HFFc6 (cell line): Measurements from ENCODE around the gene SH3PXD2B. TPM values are rescaled to one million over a fixed set of nuclear protein-coding genes. Genes with fewer than 3 reads are reported as not detected.
"Not testable (repeated sequence)": the region's sequence is repeated elsewhere in the genome, so short reads cannot be mapped to it uniquely, and the experiment has no call there.

Source experiments
- DNase-seq: peaks from one replicate; pipeline ENCODE4 v3.0.0-alpha.2; 2018
- H3K27ac Mint-ChIP-seq: 2 replicates; pipeline ENCODE4 v1.8.0; 2020; ENCODE audit warnings: mild to moderate bottlenecking, mixed read lengths
- H3K27me3 Mint-ChIP-seq: 2 replicates; pipeline ENCODE4 v1.8.0; 2021; ENCODE audit warnings: mild to moderate bottlenecking, moderate library complexity, mixed read lengths; ENCODE audit not compliant: insufficient read depth
- H3K36me3 Mint-ChIP-seq: 2 replicates; pipeline ENCODE4 v1.8.0; 2021; ENCODE audit warnings: low read depth, mixed read lengths
- H3K4me1 Mint-ChIP-seq: 2 replicates; pipeline ENCODE4 v1.8.0; 2020; ENCODE audit warnings: low read depth, mixed read lengths
- H3K4me3 Mint-ChIP-seq: 2 replicates; pipeline ENCODE4 v1.8.0; 2020; ENCODE audit warnings: mild to moderate bottlenecking, moderate library complexity, mixed read lengths
- H3K9me3 Mint-ChIP-seq: 2 replicates; pipeline ENCODE4 v1.8.0; 2020; ENCODE audit warnings: mild to moderate bottlenecking, mixed read lengths
- CTCF ChIP-seq: fragments of 200-600 bp; sonication (generic); IDR thresholded peaks from 2 replicates; pipeline ENCODE4 v1.5.0; 2021; ENCODE audit warnings: antibody characterized with exemption, mild to moderate bottlenecking
- total RNA-seq, 6 experiments: library from RNA; stranded (reverse); fragmentation: NEBNext Ultra II Directional; extraction: Animal tissue kit (Norgen Biotek cat#: 25700); gene quantifications; 2 replicates in 1 of 6; 3 replicates in 5 of 6; pipeline ENCODE4 v1.2.3, GENCODE V29; 2021

The SH3PXD2B gene
- total RNA-seq, 6 experiments from 2014 or later, result 12.4 to 28.4 (median 24.3) TPM

GRCh38 chr5:172399826-172400225, 54.5 kb downstream of the SH3PXD2B start:
- Mint-ChIP-seq H3K36me3 (peaks cover 57% of the 10 kb centered on the region), H3K4me3 (no peak overlapping the region)

GRCh38 chr5:172399336-172399735, 55.0 kb downstream of the SH3PXD2B start:
- Mint-ChIP-seq H3K36me3 (peaks cover 59% of the 10 kb centered on the region), H3K27me3 (no peaks in the 10 kb centered on the region), H3K27ac (no peak overlapping the region), H3K4me3 (no peak overlapping the region), H3K9me3 (peaks cover 11% of the 10 kb centered on the region), H3K4me1 (peaks cover 27% of the 10 kb centered on the region)
- TF ChIP-seq CTCF, result no peak
- no peak for DNase-seq

More at GRCh38 chr5:172399826-172400225, 54.5 kb downstream of the SH3PXD2B start:
- H3K27ac Mint-ChIP-seq, result no peak overlapping the region
- no peaks in the 10 kb centered on the region for H3K27me3 Mint-ChIP-seq
- H3K4me1 Mint-ChIP-seq, result peaks cover 27% of the 10 kb centered on the region
- no peak for DNase-seq
- peaks cover 11% of the 10 kb centered on the region for H3K9me3 Mint-ChIP-seq
- TF ChIP-seq CTCF, result no peak

- DNase-seq, H3K27ac Mint-ChIP-seq, H3K27me3 Mint-ChIP-seq, H3K4me3 Mint-ChIP-seq: not testable (repeated sequence)
- peaks cover 64% of the 10 kb centered on the region for H3K36me3 Mint-ChIP-seq
- H3K9me3 Mint-ChIP-seq, result peaks cover 11% of the 10 kb centered on the region
- peaks cover 27% of the 10 kb centered on the region for H3K4me1 Mint-ChIP-seq
These were observed 55.7 kb downstream of the SH3PXD2B start for GRCh38 chr5:172398645-172399044.

GRCh38 chr5:172396994-172397393, 57.3 kb downstream of the SH3PXD2B start:
- DNase-seq, H3K27ac Mint-ChIP-seq, H3K27me3 Mint-ChIP-seq, H3K4me3 Mint-ChIP-seq: not testable (repeated sequence)
- peaks cover 27% of the 10 kb centered on the region for H3K4me1 Mint-ChIP-seq
- H3K36me3 Mint-ChIP-seq, result peaks cover 55% of the 10 kb centered on the region
- H3K9me3 Mint-ChIP-seq, result peaks cover 11% of the 10 kb centered on the region

- peaks cover 27% of the 10 kb centered on the region for H3K4me1 Mint-ChIP-seq
- H3K27me3 Mint-ChIP-seq, result no peaks in the 10 kb centered on the region
- no peak overlapping the region for H3K4me3 Mint-ChIP-seq
- peaks cover 11% of the 10 kb centered on the region for H3K9me3 Mint-ChIP-seq
- H3K36me3 Mint-ChIP-seq, result peaks cover 50% of the 10 kb centered on the region
- DNase-seq, result no peak
- H3K27ac Mint-ChIP-seq, result no peak overlapping the region
- TF ChIP-seq CTCF, result no peak
These were observed 58.1 kb downstream of the SH3PXD2B start for GRCh38 chr5:172396220-172396619.

GRCh38 chr5:172395483-172395882, 58.8 kb downstream of the SH3PXD2B start:
- peaks cover 11% of the 10 kb centered on the region for H3K9me3 Mint-ChIP-seq
- H3K4me3 Mint-ChIP-seq, result no peak overlapping the region
- H3K36me3 Mint-ChIP-seq, result peaks cover 52% of the 10 kb centered on the region
- DNase-seq, result no peak
- no peaks in the 10 kb centered on the region for H3K27me3 Mint-ChIP-seq
- peaks cover 20% of the 10 kb centered on the region for H3K4me1 Mint-ChIP-seq
- no peak for TF ChIP-seq CTCF
- H3K27ac Mint-ChIP-seq, result no peak overlapping the region
